Measurements from ENCODE around the gene PRDX3. TPM values are rescaled to one million over a fixed set of nuclear protein-coding genes. Genes with fewer than 3 reads are reported as not detected.

The PRDX3 gene
- total RNA-seq, 1 experiment from 2014 or later, result 167 TPM

- Mint-ChIP-seq H3K9me3 (0 out of 2 replicates have a peak, but pooled peaks cover 4% of the 10 kb centered on the region), H3K4me1 (no peaks in the 10 kb centered on the region), H3K27me3 (ENCODE audit: low read depth) (no peaks in the 10 kb centered on the region), H3K36me3 (peaks cover 55% of the 10 kb centered on the region), H3K27ac (no peak overlapping the region), H3K4me3 (no peak overlapping the region)
- CTCF ChIA-PET, result no interaction called here
- TF ChIP-seq SMAD3 (CRISPR knock-in tag; IDR thresholded peaks at IDR 0.05; ENCODE audit: borderline replicate concordance) (no peak), NFATC4 (CRISPR knock-in tag; IDR thresholded peaks at IDR 0.05) (no peak), ZSCAN18 (CRISPR knock-in tag; IDR thresholded peaks at IDR 0.05) (no peak), TP53 (CRISPR knock-in tag; IDR thresholded peaks at IDR 0.05) (no peak), ZNF416 (CRISPR knock-in tag; IDR thresholded peaks at IDR 0.05) (no peak), HMGA2 (CRISPR knock-in tag; IDR thresholded peaks at IDR 0.05) (no peak), PREB (CRISPR knock-in tag; IDR thresholded peaks at IDR 0.05; ENCODE audit: borderline replicate concordance) (no peak), CDX4 (CRISPR knock-in tag; IDR thresholded peaks at IDR 0.05; ENCODE audit: borderline replicate concordance) (no peak), CREM (CRISPR knock-in tag; IDR thresholded peaks at IDR 0.05) (no peak), ZBTB21 (CRISPR knock-in tag; IDR thresholded peaks at IDR 0.05; ENCODE audit: borderline replicate concordance) (no peak), FOXP4 (CRISPR knock-in tag; IDR thresholded peaks at IDR 0.05) (no peak), EMX1 (CRISPR knock-in tag; IDR thresholded peaks at IDR 0.05) (no peak), ZNF317 (CRISPR knock-in tag; IDR thresholded peaks at IDR 0.05; ENCODE audit: borderline replicate concordance, low read depth) (no peak)
- POLR2A ChIA-PET, result no interaction called here
- no peak for DNase-seq (ENCODE audit: low spot score)
- ATAC-seq, result no peak
Measured at GRCh38 chr10:119125942-119126341, 52.7 kb downstream of the PRDX3 start.

GRCh38 chr10:119120875-119121274, 57.7 kb downstream of the PRDX3 start:
- 0 out of 2 replicates have a peak, but pooled peaks cover 2% of the 10 kb centered on the region for H3K9me3 Mint-ChIP-seq
- no peak overlapping the region for H3K27ac Mint-ChIP-seq
- no peaks in the 10 kb centered on the region for H3K4me1 Mint-ChIP-seq
- no peak for ATAC-seq
- no peak overlapping the region for H3K4me3 Mint-ChIP-seq
- DNase-seq (ENCODE audit: low spot score), result no peak
- no peaks in the 10 kb centered on the region for H3K27me3 Mint-ChIP-seq (ENCODE audit: low read depth)
- CTCF ChIA-PET, result interaction anchor here (0.6 kb wide), 1 partner anchor 88 kb away, joined by 4 read pairs; no protein-coding TSS in a partner anchor
- peaks cover 54% of the 10 kb centered on the region for H3K36me3 Mint-ChIP-seq
- POLR2A ChIA-PET, result no interaction called here
- TF ChIP-seq ATF1 (CRISPR knock-in tag; IDR thresholded peaks at IDR 0.05) (no peak), E2F5 (CRISPR knock-in tag; IDR thresholded peaks at IDR 0.05) (no peak), MXD4 (CRISPR knock-in tag; IDR thresholded peaks at IDR 0.05; ENCODE audit: borderline replicate concordance) (no peak), JAZF1 (CRISPR knock-in tag; IDR thresholded peaks at IDR 0.05) (no peak), ATF3 (CRISPR knock-in tag; conservative IDR thresholded peaks at IDR 0.05) (no peak), E2F1 (CRISPR knock-in tag; IDR thresholded peaks at IDR 0.05) (no peak), ARID4B (CRISPR knock-in tag; IDR thresholded peaks at IDR 0.05; ENCODE audit: borderline replicate concordance) (no peak), E2F4 (CRISPR knock-in tag; IDR thresholded peaks at IDR 0.05; ENCODE audit: borderline replicate concordance, low read depth) (no peak)
